Head of caudate nucleus (tissue), 42 donors: ENCODE measurements around the gene MRPL2.
A peak's percentile ranks its signal among the peaks of the same experiment; 100 is the strongest.

Source experiments
- DNase-seq, 42 donors: peaks; one replicate each; pipeline versions ENCODE4 v3.0.0 to v3.0.0-alpha.2; 2020 to 2021; ENCODE audit warnings: mixed read lengths in 7 of 42
- intact Hi-C: fragments of 100-400 bp; cut with DNase I; formaldehyde crosslinking; loops from one replicate; pipeline ENCODE4 v1.15.0; 2022

The MRPL2 gene

GRCh38 chr6:43033496-43034189 is 25.6 kb downstream of the MRPL2 start:
- DNase-seq, result no peak
- intact Hi-C loops, result no loop called here

- intact Hi-C loops, result no loop called here
- no peak for DNase-seq
Measured at GRCh38 chr6:43032326-43032725, 26.9 kb downstream of the MRPL2 start.

GRCh38 chr6:43029120-43029519 is 30.1 kb downstream of the MRPL2 start:
- intact Hi-C loops, result no loop called here
- DNase-seq, result no peak

- no peak for DNase-seq
- intact Hi-C loops, result no loop called here
Measured at GRCh38 chr6:43026365-43026764, 32.9 kb downstream of the MRPL2 start.

- DNase-seq, result no peak
- intact Hi-C loops, result no loop called here
Measured at GRCh38 chr6:43024436-43024835, 34.8 kb downstream of the MRPL2 start.

- DNase-seq, result peak; percentile 63 to 93 (median 85)
- intact Hi-C loops, result no loop called here
Measured at GRCh38 chr6:43021270-43022047, 37.8 kb downstream of the MRPL2 start, which contains the start of gene RRP36. RRP36 (plus strand) TSS chr6:43021623; CDS start chr6:43021655, 32 bp downstream.

GRCh38 chr6:43020847-43021246 is 38.4 kb downstream of the MRPL2 start:
- intact Hi-C loops, result no loop called here

GRCh38 chr6:43020052-43020705 is 39.1 kb downstream of the MRPL2 start:
- intact Hi-C loops, result no loop called here

More at GRCh38 chr6:43020847-43021246, 38.4 kb downstream of the MRPL2 start:
- no peak for DNase-seq

GRCh38 chr6:43019152-43019551 is 40.1 kb downstream of the MRPL2 start:
- intact Hi-C loops, result no loop called here
- no peak for DNase-seq

More at GRCh38 chr6:43020052-43020705, 39.1 kb downstream of the MRPL2 start:
- DNase-seq, result peak in 9 of 42 donors; percentile 11 to 56 (median 36)

GRCh38 chr6:43016943-43017334 is 42.3 kb downstream of the MRPL2 start:
- intact Hi-C loops, result no loop called here
- DNase-seq, result no peak

GRCh38 chr6:43016176-43016942 is 42.9 kb downstream of the MRPL2 start:
- DNase-seq, result no peak

GRCh38 chr6:43014434-43014909 is 44.8 kb downstream of the MRPL2 start:
- no peak for DNase-seq
- intact Hi-C loops, result loop anchor here (2.0 kb wide), 1 partner anchor 30 kb away; the partner anchor contains the start of gene PPP2R5D

More at GRCh38 chr6:43016176-43016942, 42.9 kb downstream of the MRPL2 start:
- intact Hi-C loops, result no loop called here

- DNase-seq, result peak; percentile 98 to 100 (median 100)
- intact Hi-C loops, result loop anchor here (2.0 kb wide), 2 partner anchors 29 to 45 kb away; partner anchors contain the start of genes KLC4, MRPL2 and PPP2R5D
Measured at GRCh38 chr6:43013843-43014433, 45.3 kb downstream of the MRPL2 start, which contains the start of the genes KLHDC3 and MEA1. KLHDC3 (plus strand) TSS chr6:43014249; CDS start chr6:43017193, 2,944 bp downstream. MEA1 (minus strand) TSS chr6:43013946; CDS start chr6:43013813, 133 bp downstream.

GRCh38 chr6:43013097-43013842 is 46.0 kb downstream of the MRPL2 start:
- peak in 9 of 42 donors; percentile 6 to 67 (median 16) for DNase-seq
- intact Hi-C loops, result loop anchor here (2.0 kb wide), 1 partner anchor 46 kb away; the partner anchor contains the start of genes KLC4 and MRPL2

GRCh38 chr6:43012364-43012763 is 46.9 kb downstream of the MRPL2 start:
- intact Hi-C loops, result loop anchor here (2.0 kb wide), 1 partner anchor 46 kb away; the partner anchor contains the start of genes KLC4 and MRPL2
- no peak for DNase-seq

GRCh38 chr6:43011207-43011606 is 48.0 kb downstream of the MRPL2 start:
- intact Hi-C loops, result no loop called here
- no peak for DNase-seq

GRCh38 chr6:43009124-43009523 is 50.1 kb downstream of the MRPL2 start:
- intact Hi-C loops, result no loop called here
- peak in 32 of 42 donors; percentile 7 to 73 (median 46) for DNase-seq
